HEK293T (cell line): ENCODE measurements around the gene KIAA0513.

ENCODE experiments used
- BHLHE40 ChIP-seq: fragments of 450-650 bp; IDR thresholded peaks from 2 replicates; pipeline ENCODE4 v1.6.1; 2016; ENCODE audit warnings: mild to moderate bottlenecking, moderate library complexity, borderline replicate concordance
- ELF4 ChIP-seq: fragments of 450-650 bp; IDR thresholded peaks from 2 replicates; pipeline ENCODE4 v1.6.1; 2017; ENCODE audit warnings: antibody characterized with exemption
- FOXK2 ChIP-seq: fragments of 450-650 bp; IDR thresholded peaks from 2 replicates; pipeline ENCODE4 v1.6.1; 2016; ENCODE audit warnings: mild to moderate bottlenecking
- NFRKB ChIP-seq: fragments of 450-650 bp; IDR thresholded peaks from 2 replicates; pipeline ENCODE4 v1.6.1; 2016; ENCODE audit warnings: mild to moderate bottlenecking, moderate library complexity
- PKNOX1 ChIP-seq: fragments of 450-650 bp; IDR thresholded peaks from 2 replicates; pipeline ENCODE4 v1.6.1; 2016
- SP1 ChIP-seq: fragments of 450-650 bp; IDR thresholded peaks from 2 replicates; pipeline ENCODE4 v1.6.1; 2017
- SUZ12 ChIP-seq: fragments of 450-650 bp; IDR thresholded peaks from 2 replicates; pipeline ENCODE4 v1.6.1; 2016; ENCODE audit warnings: mild to moderate bottlenecking
- TARDBP ChIP-seq: fragments of 450-650 bp; IDR thresholded peaks from 2 replicates; pipeline ENCODE4 v1.6.1; 2016

- TF ChIP-seq PKNOX1 (no peak), FOXK2 (no peak), ELF4 (no peak), NFRKB (no peak), SUZ12 (no peak), TARDBP (no peak), BHLHE40 (no peak), SP1 (no peak)
Measured at GRCh38 chr16:85065099-85065498, 37.5 kb downstream of the KIAA0513 start.
